Hair follicle dermal papilla cell (primary cell): ENCODE data around the gene ELOVL1. TPM values are rescaled to one million over a fixed set of nuclear protein-coding genes. Genes with fewer than 3 reads are reported as not detected.

Source experiments
- total RNA-seq: library from RNA; depleted of rRNA; stranded (reverse); fragments of >200 nt; gene quantifications from 2 replicates; pipeline ENCODE4 v1.2.3, GENCODE V29; 2012

Gene ELOVL1
- total RNA-seq: 39.9 and 61.0 TPM in 2 replicates

DNA sequence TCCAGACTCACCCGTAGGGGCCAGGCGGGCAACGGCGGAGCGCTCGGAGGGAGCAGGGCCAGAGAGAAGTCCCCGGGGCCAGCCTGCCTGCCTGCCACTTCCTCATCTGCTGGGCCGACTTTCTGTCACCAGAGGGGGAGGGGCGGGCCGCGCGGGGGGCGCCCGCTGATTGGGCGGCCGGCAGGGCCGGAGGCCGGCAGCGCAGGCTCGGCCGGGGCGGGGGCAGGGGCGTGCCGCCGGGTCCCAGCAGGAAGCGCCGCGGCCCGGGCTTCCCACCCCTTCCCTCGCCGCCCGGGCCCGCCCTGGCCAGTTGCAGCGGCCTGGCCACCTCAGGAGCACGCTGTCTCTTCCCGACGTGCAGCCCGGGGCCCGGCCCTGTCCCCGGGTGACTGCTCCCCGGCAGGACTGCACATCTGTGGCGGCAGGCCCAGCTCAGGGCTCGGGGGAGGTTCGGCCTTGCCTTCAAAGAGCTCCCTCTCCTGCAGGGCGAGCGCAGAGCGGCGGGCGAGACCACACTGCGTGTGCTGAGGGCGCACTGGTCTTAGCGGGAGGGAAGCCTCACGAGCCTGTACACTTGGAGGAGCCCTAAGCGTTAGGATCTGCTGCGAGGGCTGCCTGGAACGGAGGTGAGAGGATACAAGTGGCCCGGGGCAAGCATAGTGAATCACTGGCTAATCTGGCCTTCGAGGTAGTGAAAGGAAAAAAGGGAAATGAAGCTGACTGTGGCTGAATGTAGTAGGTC, at the start of gene ELOVL1:
ELOVL1 (minus strand) TSS at position 108 of the 742 bp plus-strand sequence. CDS start 2,402 bp downstream, outside the sequence.

DNA sequence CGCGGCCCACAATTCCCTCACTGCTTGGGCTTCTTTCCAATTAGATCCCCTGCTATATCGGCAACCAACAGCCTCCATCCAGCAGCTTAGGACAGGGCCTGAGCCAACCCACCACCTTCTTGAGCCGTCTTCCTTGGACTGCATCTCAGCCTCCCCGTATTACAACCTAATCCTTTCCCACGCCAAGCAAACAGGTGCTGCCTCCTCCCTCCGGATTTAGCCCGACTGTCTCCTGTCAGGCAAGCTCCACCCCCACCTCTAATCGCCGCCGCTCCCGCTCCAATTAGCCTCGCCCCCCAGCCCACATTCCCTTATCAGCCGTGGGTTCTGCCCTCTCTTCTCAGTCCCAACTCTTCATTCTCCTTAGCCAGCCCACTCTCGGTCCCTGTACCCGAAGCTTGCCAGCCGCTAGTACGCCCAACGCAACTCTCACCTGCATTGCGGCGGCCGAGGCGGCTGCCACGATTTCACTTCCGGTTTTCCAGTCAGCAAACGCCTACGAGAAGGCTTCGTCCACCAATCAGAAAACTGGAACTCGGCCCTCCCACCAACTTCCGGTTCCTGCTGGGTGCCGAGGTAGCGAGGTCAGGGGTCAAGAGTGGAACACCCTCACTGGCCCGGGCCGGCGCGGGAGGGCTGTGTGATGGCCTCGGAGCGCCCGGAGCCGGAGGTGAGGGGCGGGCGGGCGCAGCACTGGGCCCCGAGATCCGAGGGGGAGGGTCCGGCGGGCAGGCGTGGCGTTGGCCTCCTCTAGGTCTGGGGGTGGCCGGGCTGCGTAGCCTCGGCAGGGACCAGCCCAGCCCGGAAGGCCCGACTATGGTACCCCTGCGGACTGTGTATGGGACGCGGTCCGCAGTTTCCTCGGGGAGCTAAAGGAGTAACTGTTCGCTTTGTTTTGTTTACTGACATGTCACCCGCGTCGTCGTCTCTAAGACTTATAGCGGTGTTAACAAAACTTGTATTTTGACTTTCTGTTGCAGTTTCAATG, 21.8 kb upstream of the ELOVL1 start, which contains the start of the genes MED8 and SZT2:
MED8 (minus strand) TSS at position 475 of the 988 bp plus-strand sequence; CDS start at position 439, 36 bp downstream.
SZT2 (plus strand) TSS at position 574 of the 988 bp plus-strand sequence; CDS start at position 644, 70 bp downstream.

GRCh38 chr1:43358746-43359693, 8.8 kb downstream of the ELOVL1 start, which contains the start of gene CDC20:
TSS of gene CDC20 (plus strand) at chr1:43358981. CDS start at chr1:43359216, 235 bp downstream.

GRCh38 chr1:43337588-43337987, 30.2 kb downstream of the ELOVL1 start, which contains the start of gene MPL:
TSS of gene MPL (plus strand) at chr1:43337818. CDS start at chr1:43337849, 31 bp downstream.

Other genes starting within 250 kb of the ELOVL1 start
- 33.5 and 35.7 TPM in 2 replicates for gene EBNA1BP2, start 195.7 kb downstream of the ELOVL1 start, total RNA-seq
- 0.61 and 0.81 TPM in 2 replicates for gene CFAP57, start 195.7 kb downstream of the ELOVL1 start, total RNA-seq
- gene TMEM125, start 98.0 kb downstream of the ELOVL1 start, total RNA-seq: not detected in 2 replicates
- gene C1orf210, start 82.4 kb downstream of the ELOVL1 start, total RNA-seq: not detected in 2 replicates
- not detected in 2 replicates for gene TIE1, start 67.0 kb downstream of the ELOVL1 start, total RNA-seq
- 0.65 TPM in 1 of 2 replicates, not detected in the other for gene MPL, start 30.2 kb downstream of the ELOVL1 start, total RNA-seq
- 7.2 and 7.6 TPM in 2 replicates for gene CDC20, start 9.0 kb downstream of the ELOVL1 start, total RNA-seq
- gene MED8, start 21.8 kb upstream of the ELOVL1 start, total RNA-seq: 58.7 and 69.8 TPM in 2 replicates
- gene SZT2, start 21.9 kb upstream of the ELOVL1 start, total RNA-seq: 43.7 and 53.1 TPM in 2 replicates
- 22.2 and 34.0 TPM in 2 replicates for gene HYI, start 85.9 kb upstream of the ELOVL1 start, total RNA-seq
- gene PTPRF, start 162.9 kb upstream of the ELOVL1 start, total RNA-seq: 39.7 and 45.4 TPM in 2 replicates